Lung (tissue), 12 donors: ENCODE measurements around the gene ESPNL. TPM values are rescaled to one million over a fixed set of nuclear protein-coding genes. Genes with fewer than 3 reads are reported as not detected.

Experiments used
- ATAC-seq: fragments of 200-7000 bp; cut with Tn5 transposase; one replicate; pipeline ENCODE4 v1.9.1; 2020; ENCODE audit warnings: moderate number of reproducible peaks; ENCODE audit not compliant: insufficient read depth, low FRiP score
- DNase-seq, 3 donors: peaks; one replicate each; pipeline ENCODE4 v3.0.0-alpha.2; 2013 to 2017
- H3K27ac ChIP-seq, 2 donors: one replicate each; pipeline ENCODE4 v1.5.1; 2013; ENCODE audit warnings: mild to moderate bottlenecking in 2 of 2, moderate library complexity in 2 of 2, control low read depth in 1 of 2, inconsistent platforms in 1 of 2, low read depth in 1 of 2, low read length in 1 of 2
- H3K27me3 ChIP-seq, 3 donors: one replicate each; pipeline ENCODE4 v1.5.1; 2013; ENCODE audit warnings: low read length in 2 of 3; ENCODE audit not compliant: control insufficient read depth in 3 of 3, insufficient read depth in 3 of 3
- H3K36me3 ChIP-seq, 4 donors: one replicate each; pipeline ENCODE4 v1.5.1; 2013; ENCODE audit warnings: low read length in 4 of 4, mild to moderate bottlenecking in 1 of 4, moderate library complexity in 1 of 4; ENCODE audit not compliant: control insufficient read depth in 4 of 4, insufficient read depth in 4 of 4
- H3K4me1 ChIP-seq, 5 donors: one replicate each; pipeline ENCODE4 v1.5.1; 2013; ENCODE audit warnings: low read length in 5 of 5, mild to moderate bottlenecking in 2 of 5, moderate library complexity in 1 of 5; ENCODE audit not compliant: control insufficient read depth in 5 of 5, insufficient read depth in 5 of 5
- H3K4me3 ChIP-seq: one replicate; pipeline ENCODE4 v1.5.1; 2013; ENCODE audit warnings: mild to moderate bottlenecking, control low read depth, moderate library complexity
- H3K9ac ChIP-seq, 2 donors: one replicate each; pipeline ENCODE4 v1.5.1; 2013; ENCODE audit warnings: low read length in 2 of 2, control low read depth in 1 of 2; ENCODE audit not compliant: insufficient read depth in 1 of 2
- H3K9me3 ChIP-seq, 4 donors: one replicate each; pipeline ENCODE4 v1.5.1; 2013; ENCODE audit warnings: low read length in 3 of 4, mild to moderate bottlenecking in 1 of 4, moderate library complexity in 1 of 4; ENCODE audit not compliant: control insufficient read depth in 4 of 4, insufficient read depth in 3 of 4
- CTCF ChIP-seq: IDR thresholded peaks from 2 replicates; pipeline ENCODE4 v1.5.1; 2012; ENCODE audit warnings: mild to moderate bottlenecking; ENCODE audit errors: control extremely low read depth, extremely low read depth
- WGBS, 2 donors: extraction: QIAGEN DNeasy Blood & Tissue Kit; methylation state at CpG; one replicate each; pipeline ENCODE4 v1.1.7; 2013; 5-methylcytosine and 5-hydroxymethylcytosine counted together
- polyA plus RNA-seq, 2 donors: library from polyadenylated mRNA; stranded (reverse); fragments of 200-250 nt; gene quantifications; one replicate each; pipeline ENCODE4 v1.2.1, GENCODE V29; 2013
- total RNA-seq, 2 donors: library from RNA; depleted of rRNA in 1 of 2; stranded (reverse); fragments of >200 nt in 1 of 2; gene quantifications; one replicate each; pipeline ENCODE4 v1.2.1, GENCODE V29; 2014 to 2021
- donor health status: control.
- donor health status: control.
- donor health status: Bipolar disorder and iron deficiency.
- donor health status: healthy.
- donor health status: DM: yes; HTN: yes; CAD: no.

The ESPNL gene
- total and polyA plus RNA-seq, 4 donors = 0.07 to 3.0 (median 1.2) TPM

DNA sequence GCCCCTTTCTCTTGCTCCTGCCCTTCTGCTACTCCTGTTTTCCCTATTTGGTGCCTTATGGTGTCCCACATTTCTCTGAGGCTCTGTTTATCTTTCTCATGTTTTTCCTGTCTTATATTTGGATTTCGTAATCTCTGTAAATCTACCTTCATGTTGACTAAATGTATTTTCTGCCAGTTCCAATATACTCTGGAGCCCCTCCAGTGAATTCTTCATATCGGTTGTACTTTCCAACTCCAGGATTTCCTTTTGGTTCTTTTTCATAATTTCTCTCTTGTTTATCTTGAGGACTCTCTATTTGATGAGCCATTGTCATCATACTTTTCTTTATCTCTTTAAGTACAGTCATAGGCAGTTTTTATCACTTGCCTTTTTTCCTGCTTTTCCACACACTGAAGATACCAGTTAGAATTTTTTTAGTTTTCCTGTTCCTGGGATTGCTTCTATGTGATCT, 20.2 kb upstream of the ESPNL start:
- DNase-seq = no peak
- Histone ChIP-seq H3K4me3 (no peak overlapping the region), H3K4me1 (no peaks in the 10 kb centered on the region), H3K9me3 (no peaks in the 10 kb centered on the region), H3K27me3 (no peaks in the 10 kb centered on the region), H3K36me3 (peaks cover 8 to 21% (median 14%) of the 10 kb centered on the region in 4 donors), H3K27ac (no peak overlapping the region), H3K9ac (no peak overlapping the region)
- no peak for ATAC-seq
- no peak for TF ChIP-seq CTCF
- 73 to 91% methylated on average over 2 of the region's 2 CpGs for WGBS, 2 donors

- WGBS, 2 donors = 98% methylated on average over 15 of the region's 15 CpGs
These were observed 19.6 kb upstream of the ESPNL start for GRCh38 chr2:238080518-238080917.

GRCh38 chr2:238081150-238081549, 19.0 kb upstream of the ESPNL start:
- no peak for DNase-seq
- Histone ChIP-seq H3K4me3 (no peak overlapping the region), H3K9ac (no peak overlapping the region), H3K4me1 (no peaks in the 10 kb centered on the region), H3K36me3 (peaks cover 8 to 21% (median 15%) of the 10 kb centered on the region in 4 donors), H3K9me3 (no peaks in the 10 kb centered on the region), H3K27me3 (no peaks in the 10 kb centered on the region), H3K27ac (no peak overlapping the region)
- no peak for ATAC-seq
- 96 to 98% methylated on average over 13 of the region's 13 CpGs for WGBS, 2 donors
- TF ChIP-seq CTCF = no peak

More at GRCh38 chr2:238080518-238080917, 19.6 kb upstream of the ESPNL start:
- TF ChIP-seq CTCF = no peak
- Histone ChIP-seq H3K27ac (no peak overlapping the region), H3K27me3 (no peaks in the 10 kb centered on the region), H3K36me3 (peaks cover 8 to 21% (median 14%) of the 10 kb centered on the region in 4 donors), H3K9me3 (no peaks in the 10 kb centered on the region), H3K9ac (no peak overlapping the region), H3K4me1 (no peaks in the 10 kb centered on the region), H3K4me3 (no peak overlapping the region)
- ATAC-seq = no peak
- no peak for DNase-seq

DNA sequence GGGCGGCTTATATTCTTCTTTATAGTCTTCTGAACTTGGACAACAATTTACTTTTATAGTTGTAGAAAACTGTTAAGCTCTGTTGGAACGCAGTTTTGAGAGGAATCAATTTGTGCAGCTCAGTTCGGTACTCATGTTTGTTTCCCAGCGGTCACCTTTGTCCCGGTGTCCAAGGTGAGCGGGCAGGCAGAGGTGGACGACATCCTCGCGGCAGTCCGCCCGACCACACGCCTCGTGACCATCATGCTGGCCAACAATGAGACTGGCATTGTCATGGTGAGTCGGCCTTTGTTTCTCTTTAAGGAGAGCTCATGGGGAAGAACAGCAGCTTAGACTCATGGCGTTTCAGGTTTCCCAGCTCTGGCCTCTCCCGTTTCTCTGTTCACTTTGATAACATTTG, 18.6 kb upstream of the ESPNL start:
- Histone ChIP-seq H3K9ac (no peak overlapping the region), H3K9me3 (no peaks in the 10 kb centered on the region), H3K4me3 (no peak overlapping the region), H3K27ac (no peak overlapping the region), H3K27me3 (no peaks in the 10 kb centered on the region), H3K36me3 (peaks cover 8 to 23% (median 15%) of the 10 kb centered on the region in 4 donors), H3K4me1 (no peaks in the 10 kb centered on the region)
- no peak for TF ChIP-seq CTCF
- 97 to 98% methylated on average over 16 of the region's 16 CpGs for WGBS, 2 donors
- ATAC-seq = no peak
- no peak for DNase-seq
